Neural cell (in vitro differentiated cells): ENCODE results near the gene MTRFR. TPM values are rescaled to one million over a fixed set of nuclear protein-coding genes. Genes with fewer than 3 reads are reported as not detected.

Experiments used
- H2AFZ ChIP-seq: fragments of 200-600, 300-800 bp; sonication (generic), shearing (Covaris generic); 2 replicates; pipeline ENCODE4 v1.6.0; 2014; ENCODE audit warnings: low read depth, mild to moderate bottlenecking, antibody characterized with exemption, low read length, moderate library complexity
- H3F3A ChIP-seq: fragments of 200-600 bp; shearing (Covaris generic); 2 replicates; pipeline ENCODE4 v1.6.1; 2016; ENCODE audit warnings: mild to moderate bottlenecking, moderate library complexity, mixed read lengths, antibody characterized with exemption, low read length; ENCODE audit not compliant: insufficient read depth, poor library complexity, severe bottlenecking
- H3K27ac ChIP-seq: fragments of 200-600, 300-800 bp; sonication (generic), shearing (Covaris generic); 2 replicates; pipeline ENCODE4 v1.5.1; 2014; ENCODE audit warnings: mild to moderate bottlenecking, low read length, moderate library complexity
- H3K27me3 ChIP-seq: fragments of 300-800, 200-600 bp; sonication (generic), shearing (Covaris generic); 2 replicates; pipeline ENCODE4 v1.6.0; 2014; ENCODE audit warnings: mild to moderate bottlenecking, low read depth, low read length, moderate library complexity; ENCODE audit not compliant: insufficient read depth
- H3K36me3 ChIP-seq: fragments of 300-800, 200-600 bp; sonication (generic), shearing (Covaris generic); 2 replicates; pipeline ENCODE4 v1.5.1; 2014; ENCODE audit warnings: mild to moderate bottlenecking, antibody characterized with exemption, low read length, moderate library complexity; ENCODE audit not compliant: insufficient read depth
- H3K4me2 ChIP-seq: fragments of 300-800, 200-600 bp; sonication (generic), shearing (Covaris generic); 2 replicates; pipeline ENCODE4 v1.6.0; 2014; ENCODE audit warnings: mild to moderate bottlenecking, low read length
- H3K4me3 ChIP-seq: fragments of 300-800, 200-600 bp; sonication (generic), shearing (Covaris generic); 2 replicates; pipeline ENCODE4 v1.5.1; 2014; ENCODE audit warnings: mild to moderate bottlenecking, low read length, moderate library complexity
- H3K79me2 ChIP-seq: fragments of 200-600 bp; shearing (Covaris generic); replicated peaks from 2 replicates; pipeline ENCODE4 v1.6.0; 2014; ENCODE audit warnings: mild to moderate bottlenecking, low read length, moderate library complexity; ENCODE audit not compliant: insufficient read depth
- H3K9ac ChIP-seq: fragments of 300-800, 200-600 bp; sonication (generic), shearing (Covaris generic); 2 replicates; pipeline ENCODE4 v1.6.1; 2016; ENCODE audit warnings: mild to moderate bottlenecking, low read length, mixed read lengths
- H3K9me2 ChIP-seq: fragments of 200-600 bp; shearing (Covaris generic); 2 replicates; pipeline ENCODE4 v1.6.1; 2016; ENCODE audit warnings: mild to moderate bottlenecking, low read length, mixed read lengths; ENCODE audit not compliant: insufficient read depth
- H3K9me3 ChIP-seq: fragments of 200-600, 300-800 bp; sonication (generic), shearing (Covaris generic); 2 replicates; pipeline ENCODE4 v1.6.1; 2016; ENCODE audit warnings: mild to moderate bottlenecking, mixed run types, low read length, moderate library complexity, mixed read lengths
- H4K20me1 ChIP-seq: fragments of 200-600 bp; shearing (Covaris generic); 2 replicates; pipeline ENCODE4 v1.6.1; 2016; ENCODE audit warnings: mild to moderate bottlenecking, mixed run types; ENCODE audit not compliant: insufficient read depth
- CTCF ChIP-seq: fragments of 450-650 bp; IDR thresholded peaks from 2 replicates; pipeline ENCODE4 v1.5.1; 2014; ENCODE audit warnings: antibody characterized with exemption, mild to moderate bottlenecking, moderate library complexity; ENCODE audit not compliant: poor library complexity, severe bottlenecking
- EP300 ChIP-seq: fragments of 450-650 bp; conservative IDR thresholded peaks from 2 replicates; pipeline ENCODE4 v1.6.1; 2014; ENCODE audit warnings: antibody characterized with exemption, mild to moderate bottlenecking, moderate library complexity; ENCODE audit not compliant: poor library complexity, severe bottlenecking
- MXI1 ChIP-seq: fragments of 450-650 bp; conservative IDR thresholded peaks from 2 replicates; pipeline ENCODE4 v1.6.1; 2014; ENCODE audit warnings: antibody characterized with exemption, mild to moderate bottlenecking; ENCODE audit not compliant: poor library complexity, severe bottlenecking
- POLR2AphosphoS5 ChIP-seq: IDR thresholded peaks from 2 replicates; pipeline ENCODE4 v1.6.1; 2012
- RAD21 ChIP-seq: fragments of 450-650 bp; conservative IDR thresholded peaks from 2 replicates; pipeline ENCODE4 v1.6.1; 2014; ENCODE audit warnings: antibody characterized with exemption, mild to moderate bottlenecking, moderate library complexity
- SMC3 ChIP-seq: fragments of 450-650 bp; conservative IDR thresholded peaks from 2 replicates; pipeline ENCODE4 v1.6.1; 2014; ENCODE audit warnings: antibody characterized with exemption, mild to moderate bottlenecking, moderate library complexity; ENCODE audit not compliant: poor library complexity
- TAF1 ChIP-seq: IDR thresholded peaks from 2 replicates; pipeline ENCODE4 v1.6.1; 2012; ENCODE audit warnings: low read depth
- polyA plus RNA-seq: library from polyadenylated mRNA; depleted of rRNA; stranded (reverse); fragments of >200 nt; gene quantifications from 2 replicates; pipeline ENCODE4 v1.2.3, GENCODE V29; 2014
- TF ChIP-seq, protein P1 (sequence below): IDR thresholded peaks from 2 replicates; pipeline ENCODE4 v1.6.1; 2012; ENCODE audit warnings: borderline replicate concordance

Gene MTRFR
- polyA plus RNA-seq, 1 donor from 2014 or later: 30.0 TPM

DNA sequence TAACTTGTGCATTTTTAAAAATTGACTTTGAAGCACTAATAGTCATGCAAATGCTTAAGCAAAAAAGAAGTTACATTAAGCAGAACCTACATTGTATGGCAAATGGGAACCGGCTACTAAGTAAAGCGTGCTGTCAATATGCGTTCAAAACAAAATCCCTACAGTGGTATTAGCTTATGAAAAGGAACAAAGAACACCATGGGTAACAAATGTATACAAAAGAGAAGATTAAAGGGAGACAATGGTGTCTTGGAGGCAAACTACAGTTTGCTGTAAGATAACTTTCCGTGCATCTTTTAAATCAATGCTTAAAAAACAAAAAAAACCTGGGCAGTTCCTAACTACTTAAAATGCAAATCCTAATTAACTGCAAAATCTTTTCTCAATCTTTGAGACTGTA is 28.0 kb downstream of the MTRFR start:
- H3K4me3 ChIP-seq: no peak overlapping the region
- H3K9me3 ChIP-seq: no peaks in the 10 kb centered on the region
- TF ChIP-seq TAF1 (no peak), CTCF (no peak), POLR2AphosphoS5 (no peak), EP300 (no peak)
- TF ChIP-seq, protein P1, sequence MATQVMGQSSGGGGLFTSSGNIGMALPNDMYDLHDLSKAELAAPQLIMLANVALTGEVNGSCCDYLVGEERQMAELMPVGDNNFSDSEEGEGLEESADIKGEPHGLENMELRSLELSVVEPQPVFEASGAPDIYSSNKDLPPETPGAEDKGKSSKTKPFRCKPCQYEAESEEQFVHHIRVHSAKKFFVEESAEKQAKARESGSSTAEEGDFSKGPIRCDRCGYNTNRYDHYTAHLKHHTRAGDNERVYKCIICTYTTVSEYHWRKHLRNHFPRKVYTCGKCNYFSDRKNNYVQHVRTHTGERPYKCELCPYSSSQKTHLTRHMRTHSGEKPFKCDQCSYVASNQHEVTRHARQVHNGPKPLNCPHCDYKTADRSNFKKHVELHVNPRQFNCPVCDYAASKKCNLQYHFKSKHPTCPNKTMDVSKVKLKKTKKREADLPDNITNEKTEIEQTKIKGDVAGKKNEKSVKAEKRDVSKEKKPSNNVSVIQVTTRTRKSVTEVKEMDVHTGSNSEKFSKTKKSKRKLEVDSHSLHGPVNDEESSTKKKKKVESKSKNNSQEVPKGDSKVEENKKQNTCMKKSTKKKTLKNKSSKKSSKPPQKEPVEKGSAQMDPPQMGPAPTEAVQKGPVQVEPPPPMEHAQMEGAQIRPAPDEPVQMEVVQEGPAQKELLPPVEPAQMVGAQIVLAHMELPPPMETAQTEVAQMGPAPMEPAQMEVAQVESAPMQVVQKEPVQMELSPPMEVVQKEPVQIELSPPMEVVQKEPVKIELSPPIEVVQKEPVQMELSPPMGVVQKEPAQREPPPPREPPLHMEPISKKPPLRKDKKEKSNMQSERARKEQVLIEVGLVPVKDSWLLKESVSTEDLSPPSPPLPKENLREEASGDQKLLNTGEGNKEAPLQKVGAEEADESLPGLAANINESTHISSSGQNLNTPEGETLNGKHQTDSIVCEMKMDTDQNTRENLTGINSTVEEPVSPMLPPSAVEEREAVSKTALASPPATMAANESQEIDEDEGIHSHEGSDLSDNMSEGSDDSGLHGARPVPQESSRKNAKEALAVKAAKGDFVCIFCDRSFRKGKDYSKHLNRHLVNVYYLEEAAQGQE: no peak
- no peaks in the 10 kb centered on the region for H3K36me3 ChIP-seq
- no peaks in the 10 kb centered on the region for H3K9me2 ChIP-seq
- H3F3A ChIP-seq: no peaks in the 10 kb centered on the region
- H2AFZ ChIP-seq: no peak overlapping the region
- no peak overlapping the region for H3K9ac ChIP-seq
- no peaks in the 10 kb centered on the region for H3K79me2 ChIP-seq
- no peak overlapping the region for H3K27ac ChIP-seq
- no peaks in the 10 kb centered on the region for H3K27me3 ChIP-seq
- no peaks in the 10 kb centered on the region for H4K20me1 ChIP-seq
- H3K4me2 ChIP-seq: no peak overlapping the region

- H3K4me3 ChIP-seq: no peak overlapping the region
- no peaks in the 10 kb centered on the region for H3K79me2 ChIP-seq
- H3K9me2 ChIP-seq: no peaks in the 10 kb centered on the region
- TF ChIP-seq POLR2AphosphoS5 (no peak), SMC3 (no peak), CTCF (no peak), TAF1 (no peak), EP300 (no peak), RAD21 (no peak), MXI1 (no peak)
- TF ChIP-seq, protein P1: no peak
- H3K9me3 ChIP-seq: no peaks in the 10 kb centered on the region
- no peaks in the 10 kb centered on the region for H3F3A ChIP-seq
- no peak overlapping the region for H3K9ac ChIP-seq
- no peaks in the 10 kb centered on the region for H4K20me1 ChIP-seq
- H3K4me2 ChIP-seq: no peak overlapping the region
- no peak overlapping the region for H2AFZ ChIP-seq
- H3K27ac ChIP-seq: no peak overlapping the region
- no peaks in the 10 kb centered on the region for H3K36me3 ChIP-seq
- H3K27me3 ChIP-seq: no peaks in the 10 kb centered on the region
Observed at GRCh38 chr12:123263196-123263817, 30.1 kb downstream of the MTRFR start.
